ENCODE results near the gene B3GALT2. TPM values are rescaled to one million over a fixed set of nuclear protein-coding genes. Genes with fewer than 3 reads are reported as not detected.
A peak's percentile ranks its signal among the peaks of the same experiment; 100 is the strongest.

B3GALT2 gene
- total RNA-seq, 1 experiment from 2014 or later: not detected

GRCh38 chr1:193187114-193187513 lies 701 bp upstream of the B3GALT2 start:
- peaks cover 8 to 12% of the 10 kb centered on the region in 2 experiments; a peak in 4 of 5 replicates for H3K9me3 Mint-ChIP-seq
- Histone ChIP-seq H3K9me3 (ENCODE audit: control insufficient read depth, low read depth, low read length) (peaks cover 15% of the 10 kb centered on the region), H3K79me1 (ENCODE audit: insufficient read depth, low read depth, low read length, poor library complexity, severe bottlenecking) (peaks cover 2% of the 10 kb centered on the region), H3K79me2 (ENCODE audit: insufficient read depth, low read length) (peaks cover 2% of the 10 kb centered on the region; the same call in 1 of the 2 replicates), H3K23ac (ENCODE audit: insufficient read length, low read depth, low read length) (no peak overlapping the region), H3K9ac (ENCODE audit: extremely low read depth, insufficient read length, low read length) (no peak overlapping the region), H4K5ac (ENCODE audit: insufficient read length, low read depth, low read length) (no peak overlapping the region), H2AFZ (ENCODE audit: low read length) (no peak overlapping the region), H4K8ac (replicated peaks; ENCODE audit: insufficient read length, low read depth, low read length) (no peak overlapping the region), H2BK5ac (ENCODE audit: insufficient read length, low read length) (no peak overlapping the region), H3T11ph (ENCODE audit: low read length) (no peak overlapping the region), H3K27ac (ENCODE audit: insufficient read length, low read depth, low read length) (no peak overlapping the region), H2BK20ac (ENCODE audit: low read depth, low read length, poor library complexity, severe bottlenecking) (no peak overlapping the region), H3K4me1 (ENCODE audit: insufficient read depth, low read length) (no peaks in the 10 kb centered on the region), H3K4ac (ENCODE audit: low read depth, low read length) (no peak overlapping the region), H3K27me3 (ENCODE audit: insufficient read depth, low read length) (no peaks in the 10 kb centered on the region), H4K91ac (ENCODE audit: insufficient read length, low read depth, low read length) (no peak overlapping the region), H2AK5ac (ENCODE audit: insufficient read length, low read length) (no peak overlapping the region), H3K14ac (ENCODE audit: insufficient read depth, low read length) (no peak overlapping the region), H3K23me2 (ENCODE audit: insufficient read length, low read depth, low read length, poor library complexity, severe bottlenecking) (no peaks in the 10 kb centered on the region), H2BK120ac (ENCODE audit: low read depth, low read length, poor library complexity, severe bottlenecking) (no peak overlapping the region), H4K20me1 (ENCODE audit: control insufficient read depth, insufficient read depth, insufficient read length) (no peaks in the 10 kb centered on the region), H3K4me2 (ENCODE audit: insufficient read depth, insufficient read length, low read length) (no peak overlapping the region), H2BK15ac (ENCODE audit: low read depth, low read length) (no peak overlapping the region), H2BK12ac (ENCODE audit: insufficient read length, low read depth, low read length) (no peak overlapping the region), H3K18ac (ENCODE audit: insufficient read length, low read depth, low read length) (no peak overlapping the region), H3K56ac (ENCODE audit: insufficient read length, low read depth, low read length) (no peak overlapping the region)
- H3K27me3 Mint-ChIP-seq (ENCODE audit: low read depth): no peaks in the 10 kb centered on the region
- H3K4me1 Mint-ChIP-seq: peaks cover 13 to 21% of the 10 kb centered on the region in 2 experiments
- no CpG with 5 or more reads among the region's 1 CpG for WGBS (ENCODE audit: extremely low coverage, insufficient read length, low lambda C conversion rate)
- peak overlapping the region in 1 of 3 experiments; percentile 45; a peak in 1 of 7 replicates for H3K27ac Mint-ChIP-seq
- TF ChIP-seq CTCF (conservative IDR thresholded peaks at IDR 0.05): no peak
- no peak for DNase-seq
- H3K36me3 Mint-ChIP-seq (ENCODE audit: insufficient read depth in 1 of 3, low read depth in 3 of 3): peaks cover 10 to 15% (median 13%) of the 10 kb centered on the region in 3 experiments
- no peak overlapping the region for H3K4me3 Mint-ChIP-seq
